GM12878 (cell line): ENCODE data around the gene SPIN1. TPM values are rescaled to one million over a fixed set of nuclear protein-coding genes. Genes with fewer than 3 reads are reported as not detected.

Experiments used
- ATAC-seq: fragments of 200-7000 bp; cut with Tn5 transposase; 3 replicates; pipeline ENCODE4 v1.9.1; 2020; ENCODE audit warnings: mild to moderate bottlenecking, moderate library complexity
- BruUV-seq: library from RNA; stranded (reverse); fragments of 400-500 nt; replicated peaks from 2 replicates; lab custom pipeline; 2021; lab: Mats Ljungman, UMichigan
- CTCF ChIA-PET: fragments of 300-600 bp; sonication (Branson Sonifier 250); formaldehyde crosslinking; extraction: SDS; loops from one replicate; lab custom pipeline; 2021; ENCODE audit warnings: inconsistent platforms; lab: Yijun Ruan, JAX
- POLR2A ChIA-PET: fragments of 350-600 bp; formaldehyde crosslinking; extraction: SDS; loops from one replicate; lab custom pipeline; 2021; ENCODE audit warnings: inconsistent platforms; lab: Charles Lee
- RAD21 ChIA-PET: fragments of 300-600 bp; sonication (Branson Sonifier 250); formaldehyde crosslinking; loops from one replicate; lab custom pipeline; 2023; ENCODE audit warnings: antibody characterized with exemption; ENCODE audit not compliant: unreplicated experiment; lab: Charles Lee
- SMC1A ChIA-PET: fragments of 300-600 bp; sonication (Branson Sonifier 250); formaldehyde crosslinking; loops from one replicate; lab custom pipeline; 2023; ENCODE audit not compliant: unreplicated experiment, uncharacterized antibody; lab: Charles Lee
- DNase-seq: peaks from one replicate; pipeline ENCODE4 v3.0.0-alpha.2; 2011; ENCODE audit warnings: low read depth, low spot score
- FAIRE-seq: peaks from 3 replicates; lab custom pipeline; 2011; peaks lifted over from hg19 to GRCh38; lab: Jason Lieb, UNC
- H2AFZ ChIP-seq: 2 replicates; pipeline ENCODE4 v1.6.0; 2011; ENCODE audit warnings: low read depth, low read length, control low read depth; ENCODE audit not compliant: control insufficient read depth
- H3K27ac ChIP-seq: 2 replicates; pipeline ENCODE4 v1.5.1; 2011; ENCODE audit warnings: control low read depth; ENCODE audit not compliant: control insufficient read depth, insufficient read depth
- H3K27me3 ChIP-seq, 2 experiments: replicated peaks in 1 of 2; 2 replicates each; pipeline versions ENCODE4 v1.6.0 to v1.6.1; 2011; ENCODE audit warnings: low read length in 1 of 2; ENCODE audit not compliant: control insufficient read depth in 2 of 2, insufficient read depth in 2 of 2
- H3K36me3 ChIP-seq, 2 experiments: 2 replicates each; pipeline ENCODE4 v1.5.1; 2011; ENCODE audit warnings: low read length in 1 of 2; ENCODE audit not compliant: control insufficient read depth in 2 of 2, insufficient read depth in 2 of 2
- H3K4me1 ChIP-seq: 2 replicates; pipeline ENCODE4 v1.6.1; 2011; ENCODE audit warnings: mild to moderate bottlenecking, low read length, moderate library complexity, mixed read lengths; ENCODE audit not compliant: control insufficient read depth, insufficient read depth
- H3K4me2 ChIP-seq: 2 replicates; pipeline ENCODE4 v1.6.0; 2011; ENCODE audit warnings: control low read depth; ENCODE audit not compliant: control insufficient read depth, insufficient read depth
- H3K4me3 ChIP-seq: fragments of 200-600 bp; sonication (generic); 2 replicates; pipeline ENCODE4 v1.5.1; 2016
- H3K79me2 ChIP-seq: 2 replicates; pipeline ENCODE4 v1.6.0; 2011; ENCODE audit warnings: low read length; ENCODE audit not compliant: control insufficient read depth, insufficient read depth
- H3K9ac ChIP-seq: 2 replicates; pipeline ENCODE4 v1.8.0; 2011; ENCODE audit warnings: low read length, control low read depth, mixed read lengths; ENCODE audit not compliant: control insufficient read depth, insufficient read depth
- H3K9me3 ChIP-seq: replicated peaks from 3 replicates; pipeline ENCODE4 v1.5.1; 2011; ENCODE audit warnings: mild to moderate bottlenecking, low read length; ENCODE audit not compliant: control insufficient read depth, insufficient read depth
- H4K20me1 ChIP-seq: 2 replicates; pipeline ENCODE4 v1.6.0; 2011; ENCODE audit not compliant: control insufficient read depth, insufficient read depth
- CHD4 ChIP-seq: fragments of 200-600 bp; sonication (generic); IDR thresholded peaks from 2 replicates; pipeline ENCODE4 v1.6.1; 2016; ENCODE audit warnings: mild to moderate bottlenecking
- EZH2 ChIP-seq: IDR thresholded peaks from 2 replicates; pipeline ENCODE4 v1.6.1; 2012; ENCODE audit warnings: low read depth, mild to moderate bottlenecking, control low read depth, inconsistent platforms, low read length, borderline replicate concordance; ENCODE audit not compliant: control insufficient read depth
- RFX5 ChIP-seq: IDR thresholded peaks from 2 replicates; pipeline ENCODE4 v1.6.1; 2011; ENCODE audit warnings: low read depth, low read length, improper control_type of control experiment
- TAF1 ChIP-seq: IDR thresholded peaks from 2 replicates; pipeline ENCODE4 v1.6.1; 2011; ENCODE audit warnings: mild to moderate bottlenecking, low read depth, low read length, borderline replicate concordance
- WGBS: methylation state at CpG from one replicate; pipeline ENCODE4 v1.1.6; 2016; ENCODE audit warnings: low lambda C conversion rate; ENCODE audit not compliant: insufficient replicate concordance, insufficient coverage; ENCODE audit errors: missing lambda C conversion rate; 5-methylcytosine and 5-hydroxymethylcytosine counted together
- in situ Hi-C: fragments of 300-500 bp; cut with MboI; formaldehyde crosslinking; loops from 9 replicates; pipeline ENCODE4 v1.14.3; 2018; ENCODE audit warnings: mixed read lengths
- intact Hi-C: fragments of 100-400 bp; cut with micrococcal nuclease; formaldehyde crosslinking; loops from one replicate; pipeline ENCODE4 v1.14.2; 2022; ENCODE audit not compliant: unreplicated experiment
- polyA plus RNA-seq, 11 experiments: library from polyadenylated mRNA; depleted of rRNA in 4 of 11; unstranded in 6 of 11; stranded (reverse) in 5 of 11; fragments of >200 nt; fragmentation: Nextera tagmentation in 4 of 11; fragmentation: Illumina TruSeq in 1 of 11; extraction: Ambion mirVana in 4 of 11; extraction: Trizol in 1 of 11; gene quantifications; 1 replicate in 1 of 11; 2 replicates in 10 of 11; pipeline versions ENCODE4 v1.2.1 to v1.2.3, GENCODE V29; 2011 to 2016; ENCODE audit warnings: inconsistent platforms in 2 of 11, missing spikeins in 2 of 11, low read depth in 1 of 11
- total RNA-seq, 4 experiments: library from RNA; depleted of rRNA in 3 of 4; stranded (reverse); fragments of >200 nt in 3 of 4; fragmentation: Illumina TruSeq in 1 of 4; extraction: Trizol in 1 of 4; gene quantifications; 2 replicates each; pipeline versions ENCODE4 v1.2.1 to v1.2.3, GENCODE V29; 2013 to 2021

Gene SPIN1
- total and polyA plus RNA-seq, 10 of the 15 experiments (the other 5 are each of a cell fraction or from before 2014, with no cell fraction given) = 6.6 to 30.3 (median 17.1) TPM

DNA sequence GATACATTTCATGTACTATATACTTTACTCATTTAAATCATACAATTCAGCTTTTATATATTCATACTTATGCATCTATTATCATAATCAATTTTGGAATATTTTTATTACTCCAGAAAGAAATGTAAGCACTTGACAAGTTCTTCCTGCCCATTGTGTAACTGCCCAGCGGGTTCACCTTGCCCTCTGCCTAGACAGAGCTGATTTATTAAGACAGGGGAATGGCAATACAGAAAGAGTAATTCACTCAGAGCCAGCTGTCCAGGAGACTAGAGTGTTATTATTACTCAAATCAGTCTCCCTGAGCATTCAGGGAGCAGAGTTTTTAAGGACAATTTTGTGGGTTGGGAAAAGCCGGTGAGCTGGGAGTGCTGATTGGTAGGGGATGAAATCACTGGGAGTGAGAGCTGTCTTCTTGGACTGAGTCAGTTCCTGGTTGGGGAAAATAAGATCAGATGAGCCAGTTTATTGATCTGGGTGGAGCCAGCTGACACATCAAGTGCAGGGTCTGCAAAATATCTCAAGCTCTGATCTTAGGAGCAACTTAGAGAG lies 16.1 kb upstream of the SPIN1 start:
- DNase-seq (no peak), ATAC-seq (no peak), FAIRE-seq (no peak)
- Histone ChIP-seq H3K4me3 (no peak overlapping the region), H4K20me1 (no peaks in the 10 kb centered on the region), H2AFZ (no peak overlapping the region), H3K4me2 (no peak overlapping the region), H3K4me1 (no peaks in the 10 kb centered on the region), H3K27ac (no peak overlapping the region), H3K27me3 (no peaks in the 10 kb centered on the region), H3K9me3 (no peaks in the 10 kb centered on the region; the same call in 2 of the 3 replicates), H3K79me2 (no peaks in the 10 kb centered on the region), H3K36me3 (no peaks in the 10 kb centered on the region), H3K9ac (no peak overlapping the region)
- TF ChIP-seq CHD4 = no peak
- no peak for TF ChIP-seq EZH2
- RAD21 ChIA-PET = no interaction called here
- POLR2A ChIA-PET = no interaction called here
- no TSS peak for BruUV-seq
- 24% methylated on average over 2 of the region's 2 CpGs for WGBS
- CTCF ChIA-PET = no interaction called here
- in situ Hi-C loops (no loop called here), intact Hi-C loops (no loop called here)
- SMC1A ChIA-PET = interaction anchor here (1.5 kb wide), 1 partner anchor 20 kb away, joined by 3 read pairs; no protein-coding TSS in a partner anchor

DNA sequence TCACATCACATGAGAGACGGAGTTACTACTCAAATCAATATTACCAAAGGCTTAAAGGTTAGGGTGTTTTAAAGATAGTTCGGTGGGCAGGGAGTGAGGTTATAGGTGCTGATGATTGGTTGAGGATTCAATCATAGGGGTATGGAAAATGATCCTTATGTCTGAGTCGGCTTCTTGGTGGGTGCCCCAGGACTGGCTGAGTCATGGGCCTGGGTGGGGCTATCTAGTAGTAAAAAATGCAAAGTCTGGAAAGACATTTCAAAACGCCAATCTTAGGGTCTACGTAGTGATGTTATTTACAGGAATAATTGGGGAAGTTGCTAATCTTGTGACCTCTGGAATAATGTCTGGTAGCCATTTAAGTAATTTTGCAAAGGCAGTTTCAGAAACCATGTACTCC lies 15.2 kb upstream of the SPIN1 start:
- Histone ChIP-seq H2AFZ (no peak overlapping the region), H3K36me3 (no peaks in the 10 kb centered on the region), H3K27ac (no peak overlapping the region), H3K79me2 (no peaks in the 10 kb centered on the region), H4K20me1 (no peaks in the 10 kb centered on the region), H3K9me3 (no peaks in the 10 kb centered on the region; the same call in 2 of the 3 replicates), H3K4me2 (no peak overlapping the region), H3K4me3 (no peak overlapping the region), H3K9ac (no peak overlapping the region), H3K4me1 (no peaks in the 10 kb centered on the region), H3K27me3 (no peaks in the 10 kb centered on the region)
- intact Hi-C loops (no loop called here), in situ Hi-C loops (no loop called here)
- no peak for ATAC-seq
- no TSS peak for BruUV-seq
- TF ChIP-seq RFX5 (no peak), TAF1 (no peak)
- ChIA-PET SMC1A (no interaction called here), POLR2A (no interaction called here), RAD21 (no interaction called here), CTCF (no interaction called here)
- no peak for FAIRE-seq
- no peak for DNase-seq
- WGBS = 28% methylated on average over 5 of the region's 5 CpGs
